Activated effector memory CD4-positive, alpha-beta T cell treated with Interleukin-2 at 50 U/mL for 16 hours (primary cell): Measurements from ENCODE around the gene VAV2.

Source experiments
- DNase-seq: peaks from one replicate; pipeline ENCODE4 v3.0.0-alpha.2; 2020

Gene VAV2

GRCh38 chr9:133888048-133888808 lies 103.9 kb downstream of the VAV2 start:
- no peak for DNase-seq

- no peak for DNase-seq
Observed at GRCh38 chr9:133887540-133888047, 104.5 kb downstream of the VAV2 start.

- DNase-seq, result no peak
Observed at GRCh38 chr9:133886563-133887501, 105.3 kb downstream of the VAV2 start.

GRCh38 chr9:133884907-133885744 lies 107.0 kb downstream of the VAV2 start:
- DNase-seq, result no peak

- DNase-seq, result no peak
Observed at GRCh38 chr9:133882849-133883755, 109.0 kb downstream of the VAV2 start.

- no peak for DNase-seq
Observed at GRCh38 chr9:133881671-133882381, 110.3 kb downstream of the VAV2 start.

GRCh38 chr9:133880851-133881661 lies 111.1 kb downstream of the VAV2 start:
- no peak for DNase-seq

- no peak for DNase-seq
Observed at GRCh38 chr9:133880136-133880535, 112.0 kb downstream of the VAV2 start.

- DNase-seq, result no peak
Observed at GRCh38 chr9:133879615-133880014, 112.5 kb downstream of the VAV2 start.

- no peak for DNase-seq
Observed at GRCh38 chr9:133878402-133878801, 113.7 kb downstream of the VAV2 start.

- no peak for DNase-seq
Observed at GRCh38 chr9:133877967-133878366, 114.2 kb downstream of the VAV2 start.

GRCh38 chr9:133877327-133877726 lies 114.8 kb downstream of the VAV2 start:
- no peak for DNase-seq

- DNase-seq, result no peak
Observed at GRCh38 chr9:133876836-133877235, 115.3 kb downstream of the VAV2 start.

- DNase-seq, result no peak
Observed at GRCh38 chr9:133876144-133876543, 116.0 kb downstream of the VAV2 start.

GRCh38 chr9:133875131-133875530 lies 117.0 kb downstream of the VAV2 start:
- DNase-seq, result no peak

GRCh38 chr9:133874659-133875058 lies 117.5 kb downstream of the VAV2 start:
- no peak for DNase-seq

GRCh38 chr9:133874060-133874657 lies 118.0 kb downstream of the VAV2 start:
- no peak for DNase-seq

GRCh38 chr9:133873461-133873891 lies 118.6 kb downstream of the VAV2 start:
- DNase-seq, result no peak

- DNase-seq, result no peak
Observed at GRCh38 chr9:133873009-133873408, 119.1 kb downstream of the VAV2 start.
